LNCaP clone FGC (cell line): Measurements from ENCODE around the gene GRAMD1B.
"Not testable (repeated sequence)": the region's sequence is repeated elsewhere in the genome, so short reads cannot be mapped to it uniquely, and the experiment has no call there.

Experiments used
- DNase-seq: peaks from one replicate; pipeline ENCODE4 v3.0.0-alpha.2; 2011; ENCODE audit warnings: low read depth
- H3K4me3 ChIP-seq: 2 replicates; pipeline ENCODE4 v1.5.1; 2011; ENCODE audit warnings: mild to moderate bottlenecking, low read depth, low read length, control low read depth
- CTCF ChIP-seq: IDR thresholded peaks from 2 replicates; pipeline ENCODE4 v1.5.1; 2012; ENCODE audit warnings: mild to moderate bottlenecking; ENCODE audit not compliant: control insufficient read depth, insufficient read depth; ENCODE audit errors: extremely low read depth

GRAMD1B gene

GRCh38 chr11:123461164-123461563, 31.1 kb downstream of the GRAMD1B start:
- DNase-seq: no peak
- TF ChIP-seq CTCF: no peak
- no peak overlapping the region for H3K4me3 ChIP-seq

GRCh38 chr11:123465667-123466066, 35.6 kb downstream of the GRAMD1B start:
- not testable (repeated sequence) for DNase-seq, H3K4me3 ChIP-seq

GRCh38 chr11:123466172-123466571, 36.1 kb downstream of the GRAMD1B start:
- not testable (repeated sequence) for DNase-seq

GRCh38 chr11:123469089-123469488, 39.0 kb downstream of the GRAMD1B start:
- no peak for TF ChIP-seq CTCF
- no peak for DNase-seq
- no peak overlapping the region for H3K4me3 ChIP-seq

More at GRCh38 chr11:123466172-123466571, 36.1 kb downstream of the GRAMD1B start:
- H3K4me3 ChIP-seq: not testable (repeated sequence)

- DNase-seq: no peak
- no peak for TF ChIP-seq CTCF
- H3K4me3 ChIP-seq: no peak overlapping the region
These were observed 39.5 kb downstream of the GRAMD1B start for GRCh38 chr11:123469586-123469985.

GRCh38 chr11:123470842-123471241, 40.8 kb downstream of the GRAMD1B start:
- H3K4me3 ChIP-seq: no peak overlapping the region
- no peak for DNase-seq
- TF ChIP-seq CTCF: no peak

- TF ChIP-seq CTCF: no peak
- DNase-seq: no peak
- H3K4me3 ChIP-seq: no peak overlapping the region
These were observed 42.3 kb downstream of the GRAMD1B start for GRCh38 chr11:123472236-123472935.

GRCh38 chr11:123473941-123474677, 44.0 kb downstream of the GRAMD1B start:
- no peak for DNase-seq
- no peak overlapping the region for H3K4me3 ChIP-seq
- no peak for TF ChIP-seq CTCF
